CD4-positive, alpha-beta T cell treated with Interleukin-21 for 1 hour (primary cell): ENCODE measurements around the gene ST7.

Experiments
- DNase-seq: peaks from one replicate; pipeline ENCODE4 v3.0.0-alpha.2; 2020

Gene ST7

DNA sequence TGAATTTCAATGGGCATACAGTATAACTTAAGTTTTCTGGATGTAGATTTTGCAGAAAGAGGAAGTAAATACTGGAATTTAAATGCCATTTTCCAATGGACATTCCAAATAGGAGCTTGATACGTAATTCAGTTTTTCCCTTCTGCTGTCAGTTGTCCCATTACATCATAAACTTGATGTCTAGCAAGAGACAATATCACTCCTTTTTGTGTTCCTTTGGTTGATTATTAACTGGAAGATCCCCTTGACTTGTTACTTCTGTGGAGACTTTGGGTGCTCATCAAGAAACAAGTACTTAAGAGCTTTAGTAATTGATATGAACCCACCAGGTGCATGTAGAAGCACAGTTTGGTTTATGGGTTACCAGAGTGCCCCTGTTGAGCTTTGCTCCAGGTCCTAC, 116.1 kb downstream of the ST7 start:
- DNase-seq, result no peak

DNA sequence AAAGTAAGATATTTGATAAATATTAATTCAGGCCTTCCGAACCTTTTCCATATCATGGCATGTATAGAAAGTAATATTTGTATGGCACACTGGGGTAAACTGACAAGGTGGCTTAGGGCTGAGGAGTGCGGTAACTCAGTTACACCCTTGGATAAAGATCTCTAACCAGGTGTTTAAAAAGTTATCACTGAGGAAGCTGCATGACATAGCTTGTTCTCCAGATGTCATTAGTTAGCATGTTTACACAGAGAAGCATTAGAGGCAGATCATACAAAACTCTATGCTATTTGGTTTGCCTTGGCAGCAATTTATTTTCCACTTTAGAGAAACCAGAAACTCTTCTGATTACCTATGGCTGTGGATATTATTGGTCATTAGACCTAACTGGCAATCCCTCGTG, 118.2 kb downstream of the ST7 start:
- DNase-seq, result no peak

DNA sequence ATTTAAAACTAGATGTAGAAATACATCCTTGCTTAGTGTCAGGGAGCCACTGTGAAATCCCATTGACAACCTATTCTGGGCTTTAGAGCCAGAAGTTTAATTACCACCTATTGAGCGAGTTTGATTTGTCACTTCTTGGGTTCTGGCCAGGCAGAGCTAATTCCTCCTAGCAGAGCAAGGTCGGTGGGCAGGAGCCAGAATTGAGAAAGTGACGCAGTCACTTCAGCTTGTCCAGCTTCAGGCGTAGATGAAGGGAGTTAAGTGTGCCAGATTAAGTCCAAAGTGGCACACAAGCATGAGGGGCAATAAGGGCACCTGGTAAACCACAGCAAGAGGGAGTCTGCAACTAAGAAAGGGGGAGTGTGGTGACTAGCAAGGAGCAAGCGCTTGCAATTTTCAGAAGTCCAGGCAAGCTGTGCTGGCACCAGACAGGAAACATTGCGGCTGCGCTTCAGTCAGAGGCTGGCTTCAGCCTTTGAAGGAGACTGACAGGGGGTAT, 119.4 kb downstream of the ST7 start:
- DNase-seq, result no peak

DNA sequence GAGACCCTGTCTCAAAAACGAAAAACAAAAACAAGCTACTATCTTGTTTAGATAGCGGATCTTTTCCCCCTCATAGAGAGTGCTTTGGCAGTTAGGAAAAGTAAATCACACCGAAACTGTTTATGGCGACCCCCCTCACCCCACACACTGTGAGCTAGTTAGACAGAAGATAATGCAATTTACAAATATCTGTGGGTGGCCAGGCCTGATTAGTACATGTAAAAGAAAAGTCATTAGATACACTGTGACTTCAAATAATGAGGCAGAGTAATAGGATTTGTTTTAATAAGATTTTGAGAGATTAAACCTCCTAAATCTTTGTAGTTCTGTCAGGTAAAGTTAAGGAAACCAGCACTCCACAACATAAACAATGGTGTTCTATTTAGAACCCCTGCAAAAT, 121.1 kb downstream of the ST7 start:
- DNase-seq, result no peak

DNA sequence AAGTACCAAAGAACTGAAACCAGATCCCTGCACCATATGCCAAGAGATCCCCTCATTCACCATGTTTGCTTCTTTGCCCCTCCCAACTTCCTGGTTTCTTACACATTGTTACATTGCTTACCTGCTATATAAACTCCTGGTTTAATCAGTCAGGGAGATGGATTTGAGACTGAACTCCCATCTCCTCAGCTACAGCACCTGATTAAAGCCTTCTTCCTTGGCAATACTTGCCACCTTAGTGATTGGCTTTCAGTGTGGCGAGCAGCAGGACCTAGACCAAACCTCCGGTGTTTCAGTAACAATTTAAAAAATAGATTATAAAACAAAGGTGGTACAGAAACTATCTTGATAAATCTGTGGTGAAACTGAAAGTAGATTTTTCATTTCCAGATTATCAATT, 122.6 kb downstream of the ST7 start:
- DNase-seq, result no peak

DNA sequence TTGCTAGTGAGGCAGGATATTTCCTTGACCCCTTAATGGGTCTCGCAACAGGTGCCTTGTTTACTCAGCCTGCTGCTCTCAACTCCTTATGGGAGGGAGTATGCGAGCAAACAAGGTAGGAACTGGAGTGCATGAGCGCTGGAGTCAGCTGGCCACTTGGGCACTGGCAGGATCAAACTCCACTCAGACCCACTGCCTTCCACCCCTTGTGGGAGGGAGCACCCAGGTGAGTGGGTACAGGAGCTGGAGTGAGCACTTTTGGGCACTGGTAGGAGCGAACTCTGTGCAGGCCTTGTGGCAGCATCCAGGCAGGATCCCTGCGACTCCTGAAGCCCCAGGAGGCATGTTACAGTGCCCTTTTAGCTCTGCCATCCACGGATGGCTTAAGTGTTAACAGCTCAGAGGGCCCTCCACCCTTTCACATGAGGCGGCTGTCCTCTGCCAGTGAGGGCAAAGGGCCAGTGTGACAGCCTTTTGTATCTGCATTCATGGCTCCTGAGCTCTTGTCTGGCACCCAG, 123.2 kb downstream of the ST7 start:
- DNase-seq, result no peak

DNA sequence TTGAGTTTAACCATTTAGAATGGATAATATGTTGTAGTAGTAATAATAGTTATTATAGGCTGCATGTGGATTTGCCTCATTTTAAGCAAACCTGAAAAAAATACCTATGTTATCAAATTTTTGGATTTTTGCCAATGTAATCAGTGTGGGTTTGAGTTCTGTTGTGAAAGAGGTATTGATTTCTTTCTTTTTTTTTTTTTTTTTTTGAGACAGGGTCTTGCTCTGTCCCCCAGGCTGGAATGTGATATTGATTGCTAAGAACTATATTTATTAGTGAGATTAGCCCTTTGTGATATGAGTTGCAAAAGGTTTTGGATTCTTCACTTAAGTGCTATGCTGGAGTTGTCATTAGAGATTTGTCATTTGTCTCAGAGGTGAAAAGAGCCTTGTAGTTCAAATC, 124.4 kb downstream of the ST7 start:
- no peak for DNase-seq

DNA sequence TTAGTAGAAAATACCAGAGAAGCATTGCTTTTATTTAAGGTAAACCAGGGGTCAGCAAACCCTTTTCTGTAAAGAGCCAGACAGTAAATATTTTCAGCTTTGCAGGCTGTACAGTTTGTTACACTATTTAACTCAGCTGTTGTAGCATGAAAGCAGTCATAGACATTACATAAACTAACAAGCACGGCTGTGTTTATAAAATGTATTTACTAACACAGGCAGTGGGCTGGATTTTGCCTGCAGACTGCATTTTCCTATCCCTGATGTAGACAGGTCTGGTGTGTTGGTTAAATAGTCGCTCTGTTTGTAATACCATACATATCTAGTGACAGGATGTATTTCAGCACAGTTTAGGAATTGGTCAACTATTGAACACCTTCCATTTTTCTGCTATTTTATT, 129.3 kb downstream of the ST7 start:
- DNase-seq, result no peak

DNA sequence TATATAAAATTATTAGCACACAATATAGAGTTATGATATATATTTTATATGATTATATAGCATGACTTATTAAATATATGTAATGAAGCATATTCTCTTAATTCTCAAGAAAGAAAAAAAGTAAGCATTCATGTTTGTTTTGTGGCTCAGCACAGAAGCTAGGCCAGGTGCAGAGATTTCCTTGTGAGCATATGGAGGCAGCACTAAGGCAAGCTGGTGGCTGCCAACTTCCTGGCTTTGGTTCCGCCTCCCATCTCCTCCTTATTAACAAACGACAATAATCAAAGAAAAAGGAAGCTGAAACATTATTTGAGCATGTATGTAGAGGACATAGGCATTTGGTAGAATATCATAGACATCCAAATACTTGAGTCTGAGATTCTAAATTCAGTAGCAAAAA, 130.3 kb downstream of the ST7 start:
- DNase-seq, result no peak

DNA sequence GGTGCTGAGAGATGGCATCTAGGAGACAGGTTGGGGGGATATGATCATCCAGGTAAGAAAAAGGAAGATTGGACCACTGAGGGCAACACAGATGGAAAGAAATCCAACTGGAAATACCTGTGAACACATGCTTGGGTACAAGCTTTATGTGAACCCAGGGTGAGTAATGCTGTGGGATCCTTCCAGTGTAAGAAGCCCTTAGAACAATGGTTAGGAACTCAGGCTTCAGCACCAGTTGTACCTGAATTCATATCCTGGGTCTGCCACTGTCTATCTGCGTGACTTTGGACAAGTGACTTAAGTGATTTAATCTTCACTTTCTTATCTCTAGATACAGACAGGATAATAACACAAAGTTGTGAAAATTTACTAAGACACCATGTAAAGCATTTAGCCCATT, 131.0 kb downstream of the ST7 start:
- DNase-seq, result no peak

DNA sequence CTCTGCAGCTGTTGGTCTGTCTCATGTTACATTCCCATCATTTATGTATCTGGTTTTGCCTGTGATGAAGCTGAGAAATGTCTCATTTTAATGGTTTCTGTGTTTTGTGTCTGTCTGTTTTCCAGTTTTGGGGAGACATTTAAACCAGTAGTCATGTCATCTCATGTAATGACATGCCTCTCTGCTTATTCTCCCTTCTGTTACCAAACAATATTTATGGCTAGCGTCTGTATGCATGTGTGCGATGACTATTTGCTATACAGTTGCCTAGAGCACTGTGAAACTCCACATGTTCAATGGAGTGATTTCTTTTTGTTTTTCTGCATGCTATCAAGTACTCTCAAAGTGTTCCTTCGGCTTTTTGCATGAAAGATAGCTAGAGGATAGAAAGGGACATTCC, 132.0 kb downstream of the ST7 start:
- DNase-seq, result no peak

DNA sequence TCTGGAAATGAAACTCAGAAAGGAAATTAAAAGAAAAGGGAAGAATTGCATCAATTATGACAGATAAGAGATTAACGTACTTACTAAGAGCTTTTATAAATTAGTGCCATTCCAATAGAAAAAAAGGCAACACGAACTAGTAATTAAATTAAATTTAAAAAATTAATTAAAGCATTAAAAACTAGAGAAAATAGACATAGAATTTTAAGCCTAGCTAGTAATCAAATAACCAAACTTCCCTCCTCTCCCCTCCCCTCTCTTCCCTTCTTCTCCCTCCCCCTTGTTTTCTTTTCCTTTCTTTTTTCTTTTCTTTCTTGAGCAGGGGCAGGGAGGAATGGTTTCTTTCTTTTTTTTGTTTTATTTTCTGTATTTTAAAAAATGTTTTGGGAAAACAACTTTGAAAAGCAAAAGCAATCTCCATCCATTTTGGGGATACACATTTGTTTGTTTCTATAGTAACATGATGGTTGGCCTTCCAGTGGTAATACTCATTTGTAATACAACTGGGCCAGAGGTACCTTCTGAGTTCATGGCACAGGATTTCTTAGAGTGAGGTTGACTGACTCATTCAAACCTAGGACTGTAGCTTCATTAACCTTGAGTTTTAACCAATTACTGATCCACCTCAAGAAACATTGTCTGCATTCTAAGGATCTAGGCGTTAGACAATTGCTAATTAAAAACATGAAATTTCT, 132.6 kb downstream of the ST7 start:
- no peak for DNase-seq

DNA sequence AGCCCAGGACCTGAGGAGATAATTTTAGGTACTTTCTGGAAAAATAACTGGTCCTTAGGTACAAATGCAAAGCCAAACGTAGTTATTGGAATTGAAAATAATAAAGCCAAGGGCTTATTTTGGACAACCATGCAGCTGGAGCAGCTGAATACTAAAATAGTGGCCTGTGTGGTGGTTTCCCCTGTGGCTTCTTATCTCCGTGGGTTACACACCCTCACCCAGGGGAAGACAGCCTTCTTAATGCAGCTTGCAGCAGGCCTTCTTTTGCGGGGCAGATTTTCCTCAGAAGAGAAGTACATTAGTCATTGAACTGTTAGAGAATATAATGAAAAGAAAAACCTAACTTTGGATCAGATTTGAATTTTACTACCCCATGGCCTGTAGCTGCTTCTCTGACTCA, 133.5 kb downstream of the ST7 start:
- DNase-seq, result no peak

DNA sequence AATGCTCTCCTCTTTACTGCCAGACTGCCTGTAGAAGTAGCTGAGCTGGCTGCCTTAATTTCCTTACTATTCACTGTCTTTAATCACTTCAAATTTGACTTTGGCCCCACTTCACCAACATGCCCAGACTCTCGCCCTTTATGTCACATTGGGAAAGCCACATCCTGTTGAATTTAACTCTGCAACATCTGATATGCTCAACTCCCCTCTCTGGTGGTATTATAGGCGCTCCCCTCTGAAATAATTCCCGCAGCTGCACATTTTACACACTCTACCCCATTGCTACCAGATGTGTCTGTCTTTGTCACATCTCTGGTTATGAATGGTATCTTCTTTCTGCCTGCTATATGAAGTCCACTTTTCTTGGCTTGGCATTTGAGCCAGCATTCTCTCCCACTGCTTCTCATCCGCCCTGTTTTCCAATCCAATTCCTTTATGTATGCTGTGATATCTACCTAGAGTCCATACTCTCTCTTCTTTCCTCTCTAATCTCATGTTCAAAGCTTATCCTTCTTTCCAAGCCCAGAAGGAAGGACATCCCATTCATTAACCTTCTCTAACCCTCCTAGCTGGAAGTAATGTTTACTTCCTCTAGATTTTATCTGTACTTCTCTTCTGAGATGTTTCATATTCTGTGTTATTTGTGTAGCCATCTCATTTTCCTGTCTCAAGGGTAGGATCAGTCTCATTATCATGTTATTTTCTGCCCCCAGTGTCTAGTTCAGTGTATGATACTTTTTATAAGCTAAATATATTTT, 134.5 kb downstream of the ST7 start:
- DNase-seq, result no peak

DNA sequence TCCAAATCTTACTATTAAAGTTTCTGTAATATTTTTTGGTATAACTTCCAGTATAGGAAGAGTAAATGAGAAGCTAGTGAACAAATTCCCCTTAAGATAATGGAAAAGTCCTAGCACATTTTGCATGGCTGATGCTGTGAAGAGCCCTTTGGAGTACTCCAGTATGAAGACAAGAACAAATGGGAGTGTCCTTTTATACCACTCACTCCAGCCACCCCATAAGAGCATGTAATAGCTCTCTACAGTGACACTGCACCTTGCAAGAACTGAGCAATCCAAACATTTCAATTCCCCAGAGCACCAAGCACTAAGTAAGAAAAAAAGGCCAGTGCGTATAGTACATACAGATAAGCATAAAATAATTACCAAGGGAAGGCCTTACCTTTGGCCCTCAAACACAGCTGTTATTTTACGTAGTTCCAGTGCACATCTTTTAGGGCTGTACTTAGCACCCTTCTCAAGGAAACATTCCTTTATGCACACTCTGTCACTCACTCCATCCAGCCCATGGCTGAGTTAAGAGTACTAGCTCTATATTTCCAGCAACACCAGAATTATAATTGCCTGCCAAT, 135.4 kb downstream of the ST7 start:
- no peak for DNase-seq

DNA sequence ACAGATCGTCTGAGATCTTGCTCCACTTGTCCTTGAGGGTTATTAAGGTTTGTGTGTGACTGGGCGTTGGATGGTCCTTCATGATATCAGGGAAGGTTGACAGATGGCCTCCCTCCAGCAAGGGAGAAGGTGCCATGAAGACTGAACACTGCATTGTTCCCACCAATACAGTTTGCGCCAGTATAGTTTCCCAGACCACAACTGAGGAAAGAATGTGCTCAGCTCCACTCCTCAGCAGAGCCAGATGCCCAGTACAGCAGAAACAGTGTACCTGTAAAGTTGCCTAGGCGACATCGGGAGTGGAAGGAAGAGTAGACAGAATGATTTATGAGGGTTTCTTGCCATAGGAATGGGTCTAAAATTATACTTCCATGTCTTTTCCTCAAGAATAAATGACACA, 137.5 kb downstream of the ST7 start:
- no peak for DNase-seq

DNA sequence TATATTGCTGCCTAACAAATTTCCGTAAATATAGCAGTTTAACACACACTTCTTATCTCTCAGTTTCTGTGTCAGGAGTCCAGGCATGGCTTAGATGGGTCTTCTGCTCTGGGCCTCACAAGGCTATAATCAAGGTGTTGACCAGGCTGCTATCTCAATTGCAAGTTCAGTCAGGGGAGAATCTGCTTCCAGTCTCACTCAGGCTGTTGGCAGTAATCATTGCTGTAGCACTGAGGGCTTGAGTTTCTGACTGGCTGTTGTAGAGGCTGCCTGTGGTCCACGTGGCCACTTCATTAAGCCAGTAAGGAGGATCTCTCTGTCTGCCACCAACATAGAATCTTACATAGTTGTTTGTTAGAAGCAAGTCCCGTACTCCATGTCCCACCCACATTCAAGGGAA, 138.4 kb downstream of the ST7 start:
- no peak for DNase-seq

DNA sequence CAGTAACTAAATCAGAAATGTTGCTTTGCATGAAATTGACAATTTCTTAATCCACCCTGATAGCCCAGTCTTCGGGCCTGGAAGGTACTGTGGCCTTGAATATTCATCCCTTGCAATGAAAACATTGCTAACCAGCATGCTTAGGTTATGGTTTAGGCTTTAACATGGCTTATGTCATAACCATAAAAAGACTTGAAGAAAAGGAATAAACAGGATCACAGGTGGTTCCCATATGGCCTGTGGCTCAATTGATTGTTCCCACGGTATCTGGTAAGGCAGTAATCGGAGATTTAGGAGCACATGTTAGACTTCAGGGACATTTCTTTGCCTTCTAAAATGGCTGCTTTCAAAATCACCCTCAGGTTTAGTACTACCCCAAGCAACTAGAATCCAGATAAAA, 139.5 kb downstream of the ST7 start:
- no peak for DNase-seq

DNA sequence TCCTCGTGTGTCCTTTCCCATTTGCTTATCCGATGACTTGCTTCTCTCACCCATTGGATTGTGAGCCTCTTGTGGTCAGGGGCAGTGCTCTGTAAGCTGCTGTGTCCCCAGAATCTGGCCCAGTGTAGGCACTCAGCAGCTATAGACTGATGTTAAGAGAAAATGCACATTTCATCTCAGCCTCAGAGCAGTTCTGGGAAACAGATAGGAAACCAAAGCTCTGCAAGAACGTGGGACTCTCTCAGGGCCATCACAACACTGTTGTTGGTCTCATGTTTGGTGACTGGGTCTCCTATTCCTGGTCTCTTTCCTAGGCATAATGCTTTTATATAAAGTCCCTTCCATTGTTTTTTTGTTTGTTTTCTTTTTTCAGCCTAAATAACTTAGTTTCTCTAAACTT, 141.2 kb downstream of the ST7 start:
- DNase-seq, result no peak

DNA sequence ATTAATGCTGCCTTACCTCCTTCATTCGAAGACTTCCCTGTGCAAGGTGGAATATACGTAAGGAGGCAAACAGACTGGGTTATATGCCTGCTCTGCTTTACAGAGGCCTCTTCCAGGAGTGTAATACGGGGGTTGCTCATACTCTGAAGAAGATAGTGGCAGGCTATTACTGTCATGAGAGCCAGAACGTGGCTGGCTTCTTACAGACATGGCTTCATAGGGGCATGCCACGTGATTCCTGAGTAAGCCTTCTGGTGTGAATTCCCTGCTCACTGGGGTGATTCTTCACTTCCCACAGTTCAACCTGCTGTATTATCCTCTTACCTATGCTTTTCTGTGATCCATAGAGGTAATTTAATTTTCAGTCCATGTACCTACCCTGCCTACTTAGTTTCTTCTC, 141.8 kb downstream of the ST7 start:
- DNase-seq, result no peak

DNA sequence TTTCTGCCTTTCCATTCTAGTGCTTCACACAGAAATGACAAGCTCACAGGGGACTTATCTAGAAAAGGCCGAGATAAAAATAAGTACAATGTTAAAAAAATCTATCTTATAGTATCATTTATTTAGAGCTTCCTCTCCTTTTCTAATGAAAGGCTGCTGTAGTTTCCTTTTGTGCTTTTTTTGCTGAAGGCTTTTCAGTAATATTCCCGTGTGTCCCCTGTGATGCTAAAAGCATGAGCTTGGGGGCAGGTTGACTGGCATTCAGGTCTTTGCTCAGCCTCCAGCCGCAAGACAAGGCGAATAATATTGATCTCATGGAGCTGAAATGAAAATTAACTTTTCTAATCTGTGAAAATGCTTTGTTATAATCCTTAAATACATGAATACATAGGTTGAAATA, 143.0 kb downstream of the ST7 start:
- DNase-seq, result no peak

DNA sequence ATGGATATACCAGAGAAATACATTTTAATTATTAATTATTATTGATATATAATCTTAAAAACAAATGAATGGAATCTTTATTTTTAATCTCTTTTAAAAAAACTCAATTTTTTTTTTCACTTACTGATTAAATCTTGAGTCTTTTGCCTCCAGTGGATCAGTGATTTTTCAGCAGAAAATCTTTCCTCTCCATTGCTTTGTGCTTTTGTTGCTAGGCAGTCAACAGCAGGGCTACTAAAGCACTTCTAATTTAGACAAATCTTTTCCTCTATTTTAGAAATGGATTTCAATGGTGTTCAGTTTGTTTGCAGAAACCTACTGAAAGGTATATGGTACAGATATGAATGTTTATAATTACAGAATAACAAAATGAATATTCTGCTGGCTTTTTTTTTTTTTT, 143.6 kb downstream of the ST7 start:
- DNase-seq, result no peak

DNA sequence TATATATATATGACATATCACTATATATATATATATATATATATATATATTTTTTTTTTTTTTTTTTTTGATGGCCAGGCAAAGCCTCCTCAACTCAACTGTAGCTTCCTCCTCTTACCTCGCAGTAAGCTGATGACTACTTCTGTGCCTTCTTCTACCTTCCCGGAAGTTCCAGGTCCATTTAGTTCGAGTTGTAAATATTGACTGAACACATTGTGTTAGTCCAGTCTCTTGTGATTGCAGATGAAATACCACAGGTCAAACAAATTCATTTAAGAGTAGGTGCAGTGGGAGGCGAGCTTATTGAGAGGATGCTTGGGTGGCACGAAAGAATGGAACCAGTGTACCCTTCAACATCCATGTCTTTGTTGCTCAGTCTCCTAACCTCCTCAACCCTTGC, 144.6 kb downstream of the ST7 start:
- DNase-seq, result no peak

DNA sequence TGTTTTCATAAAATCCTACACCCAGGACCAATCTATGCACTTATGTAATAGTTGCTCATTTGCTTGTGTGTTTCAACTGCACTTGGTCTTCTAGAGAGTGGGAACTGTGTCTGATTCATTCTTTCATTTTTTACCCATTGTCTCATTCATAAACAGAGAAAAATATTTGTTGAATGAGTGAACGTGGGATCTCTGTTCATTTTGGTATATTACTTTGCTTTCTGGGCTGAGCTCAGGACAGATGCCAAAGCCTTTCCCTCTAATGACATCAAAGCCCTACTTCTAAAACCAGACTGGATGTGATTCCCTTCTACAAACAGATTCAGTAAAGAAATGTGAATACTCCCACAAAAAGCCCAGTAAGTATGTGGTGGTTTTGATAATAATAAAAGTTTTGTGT, 145.2 kb downstream of the ST7 start:
- DNase-seq, result no peak
